ENCODE measurements around the gene ID1.

ID1 gene, protein sequence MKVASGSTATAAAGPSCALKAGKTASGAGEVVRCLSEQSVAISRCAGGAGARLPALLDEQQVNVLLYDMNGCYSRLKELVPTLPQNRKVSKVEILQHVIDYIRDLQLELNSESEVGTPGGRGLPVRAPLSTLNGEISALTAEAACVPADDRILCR

DNA sequence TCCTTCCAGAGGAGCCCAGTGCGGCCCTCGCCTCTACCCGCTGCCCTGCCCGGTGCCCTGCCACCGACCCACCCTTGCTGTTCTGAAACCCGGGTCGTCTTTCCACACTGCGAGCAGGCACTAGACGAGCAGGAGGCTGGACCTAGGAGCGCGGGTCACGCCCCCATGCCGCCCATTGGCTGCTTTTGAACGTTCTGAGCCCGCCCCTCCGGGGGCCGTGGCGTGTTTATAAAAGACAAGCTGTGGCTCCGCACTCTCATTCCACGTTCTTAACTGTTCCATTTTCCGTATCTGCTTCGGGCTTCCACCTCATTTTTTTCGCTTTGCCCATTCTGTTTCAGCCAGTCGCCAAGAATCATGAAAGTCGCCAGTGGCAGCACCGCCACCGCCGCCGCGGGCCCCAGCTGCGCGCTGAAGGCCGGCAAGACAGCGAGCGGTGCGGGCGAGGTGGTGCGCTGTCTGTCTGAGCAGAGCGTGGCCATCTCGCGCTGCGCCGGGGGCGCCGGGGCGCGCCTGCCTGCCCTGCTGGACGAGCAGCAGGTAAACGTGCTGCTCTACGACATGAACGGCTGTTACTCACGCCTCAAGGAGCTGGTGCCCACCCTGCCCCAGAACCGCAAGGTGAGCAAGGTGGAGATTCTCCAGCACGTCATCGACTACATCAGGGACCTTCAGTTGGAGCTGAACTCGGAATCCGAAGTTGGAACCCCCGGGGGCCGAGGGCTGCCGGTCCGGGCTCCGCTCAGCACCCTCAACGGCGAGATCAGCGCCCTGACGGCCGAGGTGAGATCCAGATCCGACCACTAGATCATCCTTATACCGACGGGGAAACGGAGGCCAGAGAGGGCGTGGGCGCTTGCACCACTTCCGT is at the start of gene ID1:
Gene ID1 (plus strand): TSS at position 259 of the 871 bp plus-strand sequence. CDS start 99 bp downstream, at position 358.
- DNase-seq (ENCODE audit: low read depth), result peak; percentile 96

DNA sequence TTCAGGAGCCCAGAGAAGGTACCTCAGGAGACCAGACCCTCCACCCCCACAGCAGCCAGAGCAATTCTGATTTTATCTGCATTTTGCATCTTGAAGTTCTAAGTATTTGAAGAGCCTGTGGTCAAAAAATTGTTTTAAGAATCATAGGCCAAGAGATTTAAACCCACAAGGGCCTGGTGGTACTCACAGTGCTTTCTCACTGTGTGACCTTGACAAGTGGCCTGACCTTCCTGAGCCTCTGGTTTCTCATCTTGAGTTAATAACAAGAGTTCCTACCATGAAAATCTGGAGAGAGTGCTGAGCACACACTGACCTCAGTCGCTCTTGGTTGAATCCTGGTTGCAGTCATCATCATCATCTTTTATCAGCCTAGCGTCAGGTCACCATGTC is 45.4 kb upstream of the ID1 start:
- peak; percentile 69 for DNase-seq (ENCODE audit: low read depth)

DNA sequence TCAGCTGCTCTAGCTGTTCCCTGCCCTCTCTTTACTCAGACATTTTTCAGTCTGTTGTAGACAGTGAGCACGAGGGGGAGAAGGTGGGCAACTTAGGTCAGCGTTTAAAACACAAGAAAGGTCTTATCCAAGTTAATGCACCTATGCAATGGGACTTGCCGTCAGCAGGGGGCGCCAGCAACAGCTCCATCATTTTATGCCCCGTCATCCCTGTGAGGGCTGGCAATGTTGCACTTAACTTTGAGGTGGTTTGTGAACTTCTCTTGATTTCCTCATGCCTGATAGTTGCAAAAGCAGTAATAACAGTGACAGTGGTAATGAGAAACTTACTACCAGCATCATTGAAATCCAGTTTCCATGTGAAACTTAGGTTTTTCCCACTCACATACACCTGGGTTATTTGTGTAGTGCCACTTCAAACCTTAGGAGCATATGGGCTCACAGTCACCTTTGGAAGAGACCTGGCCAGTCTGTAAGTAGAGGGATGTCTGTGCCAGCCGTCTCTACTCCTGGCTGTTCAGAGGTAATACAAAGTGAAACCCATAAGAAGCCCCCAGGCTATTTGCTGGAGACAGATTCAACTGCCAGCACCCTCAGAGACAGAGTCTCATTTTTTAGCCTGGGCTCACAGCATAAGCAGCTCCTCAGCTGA is 44.9 kb upstream of the ID1 start:
- DNase-seq (ENCODE audit: low read depth), result peak; percentile 91

DNA sequence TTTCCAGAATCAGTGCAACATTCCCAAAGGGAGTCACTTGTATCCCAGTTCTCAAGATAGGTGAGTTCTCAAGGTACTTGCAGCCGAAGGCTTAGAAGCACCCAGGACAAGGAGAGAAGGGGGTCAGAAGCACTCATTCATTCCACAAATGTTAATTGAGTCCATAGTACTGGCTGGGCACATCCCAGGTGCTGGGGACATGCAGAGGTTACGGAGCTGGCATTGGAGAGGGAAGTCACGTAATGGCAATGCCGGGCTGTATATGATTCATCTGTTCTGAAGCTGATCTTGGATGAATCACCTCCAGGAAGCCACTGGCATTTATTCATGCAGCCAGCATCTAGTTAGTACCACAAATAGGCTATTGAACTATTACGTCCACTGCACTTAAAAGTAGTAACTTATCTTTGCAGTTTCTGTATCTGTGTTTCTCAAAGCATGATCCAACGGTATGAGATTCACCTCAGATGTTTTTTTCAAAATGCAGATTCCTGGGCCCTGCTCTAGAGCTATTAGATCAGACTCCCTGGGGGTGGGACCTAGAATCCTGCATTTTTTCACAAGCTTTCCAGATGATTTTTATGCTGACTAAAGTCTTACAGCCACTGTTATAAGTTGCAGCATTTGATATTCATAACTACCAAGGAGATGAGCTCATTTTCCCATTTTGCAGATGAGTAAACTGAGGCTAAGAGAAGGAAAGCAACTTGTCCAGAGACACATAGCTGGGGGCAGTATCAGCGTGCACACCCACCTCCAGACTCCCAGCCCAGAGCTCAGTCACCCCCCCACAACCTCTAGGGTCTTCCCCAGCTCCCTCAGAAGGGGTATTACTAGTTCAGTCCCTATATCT is 44.1 kb upstream of the ID1 start:
- DNase-seq (ENCODE audit: low read depth), result peak; percentile 97

DNA sequence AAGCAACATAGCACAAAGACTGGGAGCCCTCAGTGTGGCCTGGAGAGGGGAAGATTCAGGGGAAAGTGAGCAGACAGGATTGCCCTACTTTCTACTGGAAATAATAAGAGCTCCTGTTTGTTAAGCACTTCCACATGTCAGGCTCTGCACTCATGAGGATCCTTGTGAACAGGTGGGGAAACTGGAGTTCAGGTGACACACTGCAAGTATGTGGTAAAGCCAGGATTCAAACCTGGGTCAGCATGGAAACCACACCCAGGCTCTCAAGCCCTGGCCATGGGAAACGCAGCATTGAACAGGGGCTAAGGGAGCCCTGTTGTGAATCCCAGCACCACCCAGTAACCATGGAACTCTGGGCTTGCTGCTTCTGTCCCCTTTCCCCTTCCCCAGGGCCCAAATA is 42.8 kb upstream of the ID1 start:
- no peak for DNase-seq (ENCODE audit: low read depth)

DNA sequence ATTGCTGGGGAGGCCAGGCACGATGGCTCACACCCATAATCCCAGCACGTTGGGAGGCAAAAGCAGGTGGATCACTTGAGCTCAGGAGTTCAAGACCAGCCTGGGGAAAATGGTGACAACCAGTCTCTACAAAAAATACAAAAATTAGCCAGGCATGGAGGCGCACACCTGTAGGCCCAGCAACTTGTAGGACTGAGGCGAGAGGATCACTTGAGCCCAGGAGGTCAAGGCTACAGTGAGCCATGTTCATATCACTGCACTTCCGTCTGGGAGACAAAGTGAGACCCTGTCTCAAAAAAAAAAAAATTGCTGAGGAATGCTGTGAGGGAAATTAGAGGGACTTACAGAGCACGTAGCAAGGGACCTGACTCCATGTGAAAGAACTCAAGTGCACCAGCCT is 40.8 kb upstream of the ID1 start:
- no peak for DNase-seq (ENCODE audit: low read depth)

DNA sequence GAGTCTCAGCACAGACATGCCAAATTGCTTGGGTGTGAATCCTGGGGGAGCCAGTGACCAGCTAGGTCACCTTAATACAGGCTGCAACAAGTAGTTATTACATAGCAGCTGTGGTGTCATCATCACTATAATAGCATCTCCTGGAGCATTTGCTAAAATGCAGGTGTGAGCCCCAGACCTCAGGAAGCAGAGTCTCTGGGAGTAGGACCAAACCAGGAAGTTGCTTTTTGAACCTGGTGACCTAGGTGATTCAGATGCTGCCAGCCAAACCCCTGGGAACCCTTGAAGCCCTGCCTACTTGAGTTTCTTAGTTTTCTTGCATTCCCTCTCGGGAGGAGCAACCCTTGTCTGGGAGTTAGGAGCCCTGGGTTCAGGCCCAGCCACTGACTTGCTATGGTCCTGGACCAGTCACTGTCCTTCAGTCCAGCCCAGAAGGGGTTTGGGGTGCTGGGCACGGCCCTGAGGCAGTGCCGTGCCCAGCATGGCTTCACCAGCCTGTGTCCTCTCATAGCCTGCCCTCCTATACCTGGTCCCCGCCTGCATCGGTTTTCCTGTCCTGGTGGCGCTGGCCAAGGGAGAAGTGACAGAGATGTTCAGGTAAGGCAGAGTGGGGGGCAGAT is 39.3 kb upstream of the ID1 start:
- DNase-seq (ENCODE audit: low read depth), result no peak

DNA sequence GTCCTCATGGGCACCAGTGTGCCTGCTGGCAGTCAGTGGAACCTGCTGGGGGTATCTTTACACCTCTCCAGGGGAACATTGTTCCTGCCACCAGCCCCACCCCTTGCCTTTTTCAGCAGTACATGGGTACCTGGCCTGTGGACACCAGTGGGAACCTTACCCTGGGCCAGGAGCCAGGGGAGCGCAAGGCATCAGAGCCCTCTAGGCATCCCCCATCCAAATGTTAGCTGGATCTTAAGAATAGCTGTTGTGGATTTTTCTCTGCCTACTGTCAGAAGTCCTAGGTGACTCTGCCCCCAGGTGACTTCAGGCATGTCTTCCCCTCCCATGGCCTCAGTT is 38.8 kb upstream of the ID1 start:
- no peak for DNase-seq (ENCODE audit: low read depth)

DNA sequence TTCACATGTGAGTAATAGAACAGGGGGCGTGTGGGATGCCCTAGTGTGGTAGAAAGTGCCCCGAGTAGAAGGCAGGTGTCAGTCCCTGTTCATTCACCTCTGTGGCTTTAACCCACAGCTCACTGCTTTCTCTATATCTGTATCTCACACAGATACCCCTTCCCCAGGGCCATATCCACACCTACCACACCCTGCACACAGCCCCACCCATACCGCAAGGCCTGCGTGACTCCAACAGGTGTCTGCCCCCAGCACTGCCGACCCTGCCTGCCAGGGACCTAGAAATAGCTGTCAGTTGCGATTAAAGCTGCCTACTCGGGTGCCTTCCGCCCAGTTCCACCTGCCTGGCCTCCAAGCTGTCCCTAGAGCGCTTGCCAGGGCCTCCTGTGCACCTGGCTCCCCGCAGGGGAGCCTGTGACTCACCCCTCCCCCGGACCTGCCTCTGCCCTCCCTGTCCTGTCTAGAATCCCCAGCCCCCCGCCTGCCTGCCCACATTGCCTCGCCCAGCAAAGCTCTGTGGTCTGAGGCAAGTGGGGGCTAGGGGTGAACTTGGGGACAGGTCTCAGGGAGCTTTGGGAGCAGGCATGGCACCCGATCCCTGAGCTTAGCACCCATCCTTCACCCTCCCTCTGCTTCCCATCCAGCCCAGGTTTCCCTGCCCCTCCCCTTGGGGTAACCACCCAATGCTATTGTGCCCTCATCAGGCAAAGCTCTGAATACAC is 38.3 kb upstream of the ID1 start:
- DNase-seq (ENCODE audit: low read depth), result no peak

DNA sequence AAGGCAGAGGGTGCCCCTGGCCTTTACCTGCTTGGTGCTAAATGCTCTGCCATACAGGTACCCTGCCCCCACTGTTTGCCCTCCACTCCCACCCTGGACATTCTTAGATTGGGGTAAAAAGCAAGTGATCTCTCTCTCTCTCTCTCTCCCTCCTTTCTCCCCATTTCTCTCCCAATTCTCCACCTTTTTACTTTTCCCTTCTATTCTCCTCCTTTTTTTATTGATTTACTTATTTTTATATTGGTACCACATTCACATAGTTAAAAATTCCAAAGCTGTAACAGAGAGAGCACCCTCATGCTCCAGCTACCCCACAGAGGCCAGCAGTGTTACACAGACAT is 37.7 kb upstream of the ID1 start:
- DNase-seq (ENCODE audit: low read depth), result no peak

DNA sequence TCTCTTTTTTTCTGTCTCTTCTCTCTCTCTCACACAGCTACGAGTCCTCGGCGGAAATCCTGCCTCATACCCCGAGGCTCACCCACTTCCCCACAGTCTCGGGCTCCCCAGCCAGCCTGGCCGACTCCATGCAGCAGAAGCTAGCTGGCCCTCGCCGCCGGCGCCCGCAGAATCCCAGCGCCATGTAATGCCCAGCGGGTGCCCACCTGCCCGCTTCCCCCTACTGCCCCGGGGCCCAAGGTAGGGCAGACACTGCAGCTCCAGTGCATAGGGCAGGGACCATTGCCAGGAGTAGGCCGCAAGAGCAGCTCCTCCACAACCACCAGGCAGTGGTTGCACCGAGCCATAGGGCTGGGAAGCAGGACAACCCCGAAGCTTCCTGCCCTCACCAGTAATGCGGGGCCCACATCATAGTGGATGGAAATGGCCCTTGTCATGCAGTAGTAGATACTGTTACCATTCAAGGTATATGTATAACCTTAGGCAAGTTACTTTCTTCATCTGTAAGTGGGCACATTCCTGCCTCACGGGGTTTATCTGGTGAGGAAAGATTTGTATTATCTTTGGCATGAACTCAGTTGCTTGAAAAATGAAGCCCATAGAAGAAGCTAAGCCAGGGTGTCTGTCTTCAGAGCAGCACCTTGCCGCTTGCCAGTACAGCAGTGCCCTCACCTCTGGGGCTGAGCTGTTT is 36.9 kb upstream of the ID1 start:
- peak; percentile 55 for DNase-seq (ENCODE audit: low read depth)

DNA sequence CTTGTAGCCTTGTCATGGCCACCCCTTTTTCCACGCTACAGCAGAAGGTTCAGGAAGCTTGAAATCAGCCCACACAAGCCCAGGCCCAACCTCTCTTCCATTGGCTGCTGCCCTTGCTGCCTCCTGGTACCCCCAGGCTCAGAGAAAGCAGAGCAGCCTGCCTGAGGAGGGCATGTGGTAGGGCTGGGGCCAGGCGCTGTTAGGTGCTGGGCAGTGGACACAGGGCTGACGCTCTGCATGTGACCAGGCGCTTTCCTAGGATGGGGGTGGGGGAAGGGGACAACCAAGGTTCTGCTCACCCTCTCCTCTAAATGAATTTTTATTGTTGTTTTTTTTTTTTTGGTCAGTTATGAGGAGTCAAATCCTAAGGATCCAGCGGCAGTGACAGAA is 36.3 kb upstream of the ID1 start:
- no peak for DNase-seq (ENCODE audit: low read depth)

DNA sequence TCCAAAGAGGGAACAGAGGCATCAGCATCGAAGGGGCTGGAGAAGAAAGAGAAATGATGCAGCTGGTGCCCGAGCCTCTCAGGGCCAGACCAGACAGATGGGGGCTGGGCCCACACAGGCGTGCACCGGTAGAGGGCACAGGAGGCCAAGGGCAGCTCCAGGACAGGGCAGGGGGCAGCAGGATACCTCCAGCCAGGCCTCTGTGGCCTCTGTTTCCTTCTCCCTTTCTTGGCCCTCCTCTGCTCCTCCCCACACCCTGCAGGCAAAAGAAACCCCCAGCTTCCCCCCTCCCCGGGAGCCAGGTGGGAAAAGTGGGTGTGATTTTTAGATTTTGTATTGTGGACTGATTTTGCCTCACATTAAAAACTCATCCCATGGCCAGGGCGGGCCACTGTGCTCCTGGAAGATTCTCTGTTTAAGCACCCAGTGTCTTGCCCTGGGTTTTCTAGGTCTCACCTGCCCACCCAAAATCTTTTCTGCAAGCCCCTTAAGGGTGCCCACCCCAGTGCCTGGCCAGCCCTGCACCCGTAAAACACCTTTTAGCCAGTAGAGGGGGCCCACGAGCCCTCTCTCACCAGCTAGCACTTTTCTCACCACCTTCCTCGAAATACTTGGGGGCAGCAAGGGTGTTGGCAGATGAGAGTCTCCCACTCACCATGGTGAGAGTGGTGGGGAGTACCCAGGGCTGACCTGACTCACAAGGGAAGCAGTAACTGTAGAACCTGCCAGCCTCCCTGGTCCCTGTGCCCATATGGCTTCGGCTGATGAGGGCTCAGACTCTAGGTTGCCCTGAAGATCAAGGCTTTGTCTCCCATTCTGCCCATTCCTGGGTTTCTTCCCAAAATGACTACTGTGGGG is 35.7 kb upstream of the ID1 start:
- no peak for DNase-seq (ENCODE audit: low read depth)

DNA sequence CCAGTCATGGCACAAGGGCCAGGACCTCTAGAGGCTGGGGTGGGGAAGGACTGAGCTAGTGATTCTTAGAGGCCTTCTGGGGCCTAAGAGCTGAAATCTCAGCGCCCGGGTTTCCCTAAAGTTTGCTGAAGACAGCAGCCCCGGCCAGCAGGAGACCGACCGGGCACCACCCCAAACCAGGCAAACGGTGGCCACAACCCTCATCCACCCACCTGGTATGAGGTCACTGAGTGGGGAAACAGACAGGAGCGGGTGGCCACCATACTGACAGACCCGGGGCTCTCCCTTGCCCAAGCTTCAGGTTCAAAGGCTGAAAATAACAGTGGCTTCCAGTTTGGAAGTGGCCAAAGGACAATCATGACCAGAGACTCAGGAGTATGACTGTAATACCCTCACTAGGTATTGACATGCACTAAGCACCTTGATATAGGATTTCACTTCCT is 35.0 kb upstream of the ID1 start:
- no peak for DNase-seq (ENCODE audit: low read depth)

DNA sequence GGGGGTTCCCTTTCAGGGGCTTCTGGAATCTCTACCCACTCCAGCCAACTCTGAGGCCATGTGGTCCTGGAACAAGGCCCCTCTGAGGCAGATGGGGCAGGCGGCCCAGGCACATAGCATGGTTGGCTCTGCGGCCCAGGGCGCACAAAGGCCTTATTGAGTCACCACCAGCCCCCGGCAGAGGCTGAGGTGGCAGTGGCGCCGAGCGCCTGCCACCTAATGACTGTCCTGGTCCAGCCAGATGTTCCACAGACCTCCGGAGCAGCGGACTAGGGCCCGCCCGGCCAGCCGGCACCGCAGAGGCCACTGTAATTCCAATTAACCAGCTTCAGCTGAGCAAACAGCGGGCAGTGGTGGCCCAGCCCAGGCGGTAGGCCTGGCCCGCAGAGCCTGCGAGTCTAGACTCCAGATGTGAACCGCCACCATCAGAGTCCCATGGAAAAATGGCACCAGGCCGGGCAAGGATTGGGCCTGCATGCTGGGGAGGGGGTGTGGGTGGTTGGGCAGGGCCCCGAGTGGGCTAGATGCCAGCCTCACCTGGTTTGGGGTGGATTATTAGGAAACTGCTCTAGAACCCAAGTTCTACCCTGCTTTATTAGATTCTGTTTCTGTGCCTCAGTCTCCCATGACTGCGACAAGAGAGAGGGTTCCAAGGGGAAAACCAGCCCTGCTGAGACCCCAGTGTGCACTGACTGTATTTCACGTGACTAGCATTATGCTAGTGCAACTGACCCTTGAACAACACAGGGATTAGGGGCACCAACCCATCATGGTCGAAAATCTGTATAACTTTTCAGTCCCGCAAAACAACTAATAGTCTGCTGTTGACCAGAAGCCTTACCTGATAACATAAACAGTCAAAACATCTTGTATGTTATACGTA is 34.1 kb upstream of the ID1 start:
- no peak for DNase-seq (ENCODE audit: low read depth)

DNA sequence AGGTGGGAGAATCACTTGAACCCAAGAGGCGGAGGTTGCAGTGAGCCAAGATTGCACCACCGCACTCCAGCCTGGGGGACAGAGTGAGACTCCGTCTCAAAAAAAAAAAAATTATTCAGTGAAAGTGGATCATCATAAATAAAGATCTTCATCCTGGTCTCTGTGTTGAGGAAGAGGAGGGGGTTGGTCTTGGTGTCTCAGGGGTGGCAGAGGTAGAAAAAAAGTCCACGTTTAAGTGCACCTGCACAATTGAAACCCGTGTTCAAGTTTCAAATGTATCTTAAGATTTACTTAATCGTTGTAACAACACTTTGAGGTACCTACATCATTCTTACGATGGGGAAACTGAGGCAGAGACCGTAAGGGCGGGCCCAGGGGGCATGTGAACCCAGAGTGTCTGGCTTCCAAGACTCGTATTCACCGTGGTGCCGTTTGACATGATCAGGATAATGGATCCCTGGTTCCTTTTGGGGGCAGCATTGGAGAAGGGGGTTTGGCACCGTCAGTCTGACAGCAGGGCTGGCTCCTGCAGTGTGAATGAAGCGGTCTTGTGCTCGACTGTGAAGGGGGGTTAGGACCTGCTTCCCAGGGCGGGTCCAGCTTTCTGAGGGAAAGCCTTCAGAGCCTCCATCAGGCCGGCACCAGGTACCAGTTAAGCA is 32.9 kb upstream of the ID1 start:
- no peak for DNase-seq (ENCODE audit: low read depth)

DNA sequence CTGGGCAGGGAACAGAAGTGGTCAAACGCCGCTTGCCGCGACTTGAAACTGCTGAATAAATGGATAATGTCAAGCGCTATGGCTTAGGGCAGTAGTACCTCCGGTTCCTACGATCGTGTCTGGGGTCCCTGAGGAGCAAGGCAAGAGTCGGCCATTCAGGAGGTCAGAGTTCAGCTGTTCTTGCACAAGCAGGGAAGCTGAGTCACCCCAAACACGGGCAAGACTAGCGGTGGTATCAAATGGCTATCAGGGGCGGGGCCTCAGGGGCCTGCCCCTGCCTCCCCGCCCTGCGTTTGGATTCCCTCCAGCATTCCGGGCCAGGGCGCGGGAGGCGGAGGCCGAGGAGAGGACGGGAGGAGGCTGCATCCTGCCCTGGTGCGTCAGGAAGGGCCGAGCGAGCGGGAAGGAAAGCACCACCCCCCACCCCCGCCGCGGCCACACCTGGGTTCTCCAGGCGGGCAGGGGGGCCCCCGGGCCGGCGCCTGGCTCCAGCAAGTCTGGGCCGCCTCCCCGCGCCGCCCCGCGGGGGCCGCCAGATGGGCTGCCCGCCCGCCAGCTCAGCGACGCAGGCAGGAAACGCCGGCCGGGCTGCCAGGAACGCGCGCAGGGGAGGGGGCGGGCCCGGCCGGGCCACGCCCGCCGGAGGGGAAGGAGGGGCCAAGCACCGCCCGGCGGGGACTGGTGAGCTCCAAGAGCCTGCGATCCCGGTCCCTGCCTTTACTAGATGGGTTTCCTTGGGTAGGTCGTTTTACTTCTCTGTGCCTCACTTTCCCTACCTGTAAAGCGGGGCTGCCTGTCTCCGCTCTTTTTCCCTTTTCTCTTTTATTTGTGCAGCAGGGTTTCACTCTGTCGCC is 32.2 kb upstream of the ID1 start:
- peak; percentile 99 for DNase-seq (ENCODE audit: low read depth)
